ENCODE measurements around the gene ZC3H8.

- TF ChIP-seq, protein P1, sequence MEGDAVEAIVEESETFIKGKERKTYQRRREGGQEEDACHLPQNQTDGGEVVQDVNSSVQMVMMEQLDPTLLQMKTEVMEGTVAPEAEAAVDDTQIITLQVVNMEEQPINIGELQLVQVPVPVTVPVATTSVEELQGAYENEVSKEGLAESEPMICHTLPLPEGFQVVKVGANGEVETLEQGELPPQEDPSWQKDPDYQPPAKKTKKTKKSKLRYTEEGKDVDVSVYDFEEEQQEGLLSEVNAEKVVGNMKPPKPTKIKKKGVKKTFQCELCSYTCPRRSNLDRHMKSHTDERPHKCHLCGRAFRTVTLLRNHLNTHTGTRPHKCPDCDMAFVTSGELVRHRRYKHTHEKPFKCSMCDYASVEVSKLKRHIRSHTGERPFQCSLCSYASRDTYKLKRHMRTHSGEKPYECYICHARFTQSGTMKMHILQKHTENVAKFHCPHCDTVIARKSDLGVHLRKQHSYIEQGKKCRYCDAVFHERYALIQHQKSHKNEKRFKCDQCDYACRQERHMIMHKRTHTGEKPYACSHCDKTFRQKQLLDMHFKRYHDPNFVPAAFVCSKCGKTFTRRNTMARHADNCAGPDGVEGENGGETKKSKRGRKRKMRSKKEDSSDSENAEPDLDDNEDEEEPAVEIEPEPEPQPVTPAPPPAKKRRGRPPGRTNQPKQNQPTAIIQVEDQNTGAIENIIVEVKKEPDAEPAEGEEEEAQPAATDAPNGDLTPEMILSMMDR (conservative IDR thresholded peaks at IDR 0.05; ENCODE audit: low read length), result no peak
- no peak for TF ChIP-seq EZH2phosphoT487 (IDR thresholded peaks at IDR 0.05; ENCODE audit: borderline replicate concordance)
Observed at GRCh38 chr2:112257575-112257974, 2.7 kb upstream of the ZC3H8 start.

Measured in Loucy (cell line).